Measurements from ENCODE around the gene MAP3K3. TPM values are rescaled to one million over a fixed set of nuclear protein-coding genes. Genes with fewer than 3 reads are reported as not detected.

MAP3K3 gene
- 74.8 and 108 TPM in 2 replicates for total RNA-seq

DNA sequence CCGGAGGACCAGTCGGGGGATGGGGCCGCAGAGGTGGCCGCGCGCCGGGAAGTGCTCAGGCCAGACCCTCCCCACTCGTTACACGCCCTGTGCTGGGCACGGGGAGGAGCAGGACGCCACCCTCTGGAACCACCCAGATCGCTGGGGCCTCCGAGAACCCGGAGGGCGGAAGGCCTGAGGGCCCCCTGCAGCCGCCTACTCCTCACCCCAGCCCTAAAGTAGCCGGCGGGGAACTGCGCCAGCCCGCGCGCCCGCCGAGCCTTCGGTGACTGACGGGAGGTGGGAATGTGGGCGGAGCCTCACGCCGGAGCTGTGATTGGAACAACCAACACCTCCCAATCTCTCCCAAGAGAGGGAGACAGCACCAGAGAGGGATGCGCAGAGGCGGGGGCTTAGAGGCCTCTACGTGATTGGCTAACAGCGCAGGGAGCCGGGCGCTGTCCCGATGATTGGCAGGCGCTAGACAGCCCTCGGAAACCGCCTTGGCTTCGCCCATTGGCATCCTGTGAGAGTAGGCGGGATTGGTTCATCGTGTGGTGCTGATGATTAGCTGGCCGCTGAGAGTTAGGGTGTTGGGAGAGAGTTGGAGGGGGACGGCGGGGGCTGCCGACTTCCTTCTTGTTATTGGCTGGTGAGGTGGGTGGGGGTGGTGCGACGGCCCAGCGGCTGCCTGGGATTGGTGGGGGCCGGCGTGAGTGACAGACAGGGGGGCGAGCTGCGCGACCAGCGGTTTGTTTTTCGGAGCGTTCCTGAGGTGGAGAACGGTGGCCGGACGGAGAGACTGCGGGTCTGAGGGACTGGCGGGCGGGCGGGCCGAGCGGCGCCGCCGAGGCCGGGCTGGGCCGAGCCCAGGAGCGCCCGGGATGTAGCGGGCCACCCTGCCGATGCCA, at the start of gene MAP3K3:
Gene MAP3K3 (plus strand): TSS at position 734 of the 890 bp plus-strand sequence. CDS start 343 bp downstream, outside the sequence.
- peak; percentile 100 for DNase-seq (ENCODE audit: low read depth in 2 of 2)

DNA sequence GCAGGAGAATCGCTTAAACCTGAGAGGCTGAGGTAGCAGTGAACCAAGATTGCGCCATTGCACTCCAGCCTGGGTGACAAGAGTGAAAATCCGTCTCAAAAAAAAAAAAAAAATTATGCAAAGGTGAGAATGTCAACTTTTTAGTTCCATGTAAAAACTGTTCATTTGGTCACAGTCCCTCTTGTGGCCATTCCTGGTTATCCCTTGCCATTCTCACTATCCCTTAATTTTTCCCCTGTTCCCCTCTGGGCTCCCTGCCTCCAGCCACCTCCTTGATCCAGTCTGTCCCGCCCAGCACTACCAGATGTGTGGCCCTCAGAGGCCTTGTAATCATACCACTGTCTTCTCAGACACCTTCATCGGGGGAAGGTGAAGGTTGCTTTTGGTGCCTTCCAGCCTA, 48.6 kb upstream of the MAP3K3 start:
- peak in 1 of 2 donors; percentile 43 for DNase-seq (ENCODE audit: low read depth in 2 of 2)

DNA sequence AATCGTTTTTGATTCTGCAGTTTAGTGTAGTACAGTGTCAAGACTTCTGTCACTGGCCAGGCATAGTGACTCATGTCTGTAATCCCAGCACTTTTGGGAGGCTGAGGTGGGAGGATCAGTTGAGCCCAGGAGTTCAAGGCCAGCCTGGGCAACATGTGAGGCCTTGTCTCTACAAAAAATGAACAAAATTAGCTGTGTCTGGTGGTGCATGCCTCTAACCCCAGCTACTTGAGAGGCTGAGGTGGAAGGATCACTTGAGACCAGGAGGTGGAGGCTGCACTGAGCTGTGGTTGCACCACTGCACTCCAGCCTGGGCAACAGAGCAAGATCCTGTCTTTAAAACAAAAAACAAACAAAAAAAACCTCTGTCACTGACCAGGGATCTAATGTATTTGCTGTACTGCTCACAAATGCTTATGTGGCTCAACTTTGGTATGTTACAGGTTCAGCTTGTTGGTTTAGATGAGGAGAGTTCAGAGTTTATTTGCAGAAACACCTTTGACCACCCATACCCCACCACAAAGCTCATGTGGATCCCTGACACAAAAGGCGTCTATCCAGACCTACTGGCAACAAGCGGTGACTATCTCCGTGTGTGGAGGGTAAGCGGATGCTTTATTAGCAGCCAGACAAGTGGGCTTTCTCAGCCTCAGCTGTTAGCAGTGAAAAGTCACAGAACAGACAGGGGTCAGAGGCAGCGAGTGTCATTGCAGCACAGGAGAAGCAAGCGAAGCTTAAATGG, 44.0 kb upstream of the MAP3K3 start:
- no peak for DNase-seq (ENCODE audit: low read depth in 2 of 2)

DNA sequence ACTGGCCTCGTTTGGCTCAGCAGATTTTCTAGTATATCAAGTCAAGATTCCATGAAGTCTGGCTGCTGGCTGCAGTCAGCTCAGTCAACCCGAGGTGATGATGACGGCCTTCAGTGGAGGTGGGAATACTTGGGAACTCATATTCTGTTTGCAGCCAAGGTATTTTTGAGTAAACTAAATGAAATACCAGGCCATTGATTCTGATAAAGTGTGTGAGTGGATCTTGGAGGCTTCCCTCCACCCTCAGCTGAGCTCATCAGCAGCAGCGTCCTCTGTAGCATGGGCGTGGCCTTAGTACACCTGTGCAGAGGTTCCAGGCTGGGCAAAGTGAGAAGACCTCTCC, 43.5 kb upstream of the MAP3K3 start:
- no peak for DNase-seq (ENCODE audit: low read depth in 2 of 2)

DNA sequence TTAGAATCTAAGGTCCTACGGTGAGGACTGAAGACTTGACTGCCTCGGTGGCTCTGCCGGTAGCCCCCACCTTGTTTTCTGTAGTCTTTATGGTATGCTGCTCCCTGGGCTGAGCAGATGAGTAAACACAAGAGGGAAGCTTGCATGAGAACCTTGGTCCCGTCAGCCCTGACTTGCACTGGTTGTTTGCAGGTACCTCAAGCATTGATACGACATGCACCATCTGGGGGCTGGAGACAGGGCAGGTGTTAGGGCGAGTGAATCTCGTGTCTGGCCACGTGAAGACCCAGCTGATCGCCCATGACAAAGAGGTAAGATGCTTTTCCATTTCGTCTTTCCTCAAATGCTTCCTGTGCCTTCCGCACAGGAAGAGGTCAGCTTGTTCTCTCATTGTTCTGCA, 42.6 kb upstream of the MAP3K3 start:
- peak; percentile 89 to 98 for DNase-seq (ENCODE audit: low read depth in 2 of 2)

DNA sequence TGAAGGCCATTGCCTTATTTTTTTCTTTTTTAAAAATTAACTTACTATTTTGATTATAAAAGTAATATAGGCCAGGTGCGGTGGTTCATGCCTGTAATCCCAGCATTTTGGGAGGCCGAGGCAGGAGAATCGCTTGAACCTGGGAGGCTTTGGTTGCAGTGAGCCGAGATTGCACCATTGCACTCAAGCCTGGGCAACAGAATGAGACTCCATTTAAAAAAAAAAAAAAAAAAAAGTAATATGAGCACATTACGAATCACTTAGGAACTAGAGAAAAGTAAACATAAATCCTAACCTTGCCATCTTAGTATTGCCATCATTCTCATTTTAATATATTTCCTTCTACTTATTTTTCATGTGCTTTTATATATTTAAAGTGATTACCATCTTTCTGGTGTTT, 34.4 kb upstream of the MAP3K3 start:
- no peak for DNase-seq (ENCODE audit: low read depth in 2 of 2)

DNA sequence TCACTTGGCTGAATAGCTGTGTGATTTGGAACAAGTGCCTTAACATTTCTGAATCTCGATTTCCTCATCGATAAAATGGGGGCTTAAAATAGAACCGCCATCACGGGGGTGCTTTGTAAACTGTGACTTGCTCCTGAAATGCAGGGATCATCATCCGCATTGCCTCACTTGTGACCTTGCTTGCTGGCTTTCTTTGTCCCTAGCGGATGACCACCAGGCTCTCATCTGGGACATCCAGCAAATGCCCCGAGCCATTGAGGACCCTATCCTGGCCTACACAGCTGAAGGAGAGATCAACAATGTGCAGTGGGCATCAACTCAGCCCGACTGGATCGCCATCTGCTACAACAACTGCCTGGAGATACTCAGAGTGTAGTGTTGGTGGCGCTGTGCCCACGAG, 33.4 kb upstream of the MAP3K3 start:
- DNase-seq (ENCODE audit: low read depth in 2 of 2): no peak

DNA sequence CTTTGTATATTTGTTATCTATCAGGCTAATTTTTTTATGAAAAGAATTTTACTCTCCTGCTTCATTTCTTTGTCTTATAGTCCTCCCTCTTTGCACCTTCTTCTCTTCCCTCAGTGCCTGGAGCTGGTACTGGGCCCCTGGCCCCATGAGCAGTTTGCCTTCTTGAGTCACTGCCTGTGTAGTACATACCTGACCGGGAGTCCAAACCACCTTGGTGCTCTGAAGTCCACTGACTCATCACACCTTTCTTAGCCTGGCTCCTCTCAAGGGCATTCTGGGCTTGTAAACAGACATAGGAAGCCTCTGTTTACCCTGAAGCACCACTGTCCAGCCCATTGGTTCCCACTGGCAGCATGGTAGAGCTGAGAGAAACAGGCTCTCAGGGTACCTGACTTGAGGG, 32.6 kb upstream of the MAP3K3 start:
- DNase-seq (ENCODE audit: low read depth in 2 of 2): no peak

DNA sequence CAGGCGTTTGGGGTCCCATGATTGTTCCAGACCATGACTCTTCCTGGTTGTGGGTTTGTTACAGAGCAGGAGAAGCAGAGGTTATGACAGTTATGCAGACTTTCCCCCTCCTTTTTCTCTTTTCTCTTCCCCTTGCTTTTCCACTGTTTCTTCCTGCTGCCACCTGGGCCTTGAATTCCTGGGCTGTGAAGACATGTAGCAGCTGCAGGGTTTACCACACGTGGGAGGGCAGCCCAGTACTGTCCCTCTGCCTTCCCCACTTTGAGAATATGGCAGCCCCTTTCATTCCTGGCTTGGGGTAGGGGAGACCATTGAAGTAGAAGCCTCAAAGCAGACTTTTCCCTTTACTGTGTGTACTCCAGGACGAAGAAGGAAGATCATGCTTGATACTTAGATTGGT, 29.4 kb upstream of the MAP3K3 start:
- no peak for DNase-seq (ENCODE audit: low read depth in 2 of 2)

DNA sequence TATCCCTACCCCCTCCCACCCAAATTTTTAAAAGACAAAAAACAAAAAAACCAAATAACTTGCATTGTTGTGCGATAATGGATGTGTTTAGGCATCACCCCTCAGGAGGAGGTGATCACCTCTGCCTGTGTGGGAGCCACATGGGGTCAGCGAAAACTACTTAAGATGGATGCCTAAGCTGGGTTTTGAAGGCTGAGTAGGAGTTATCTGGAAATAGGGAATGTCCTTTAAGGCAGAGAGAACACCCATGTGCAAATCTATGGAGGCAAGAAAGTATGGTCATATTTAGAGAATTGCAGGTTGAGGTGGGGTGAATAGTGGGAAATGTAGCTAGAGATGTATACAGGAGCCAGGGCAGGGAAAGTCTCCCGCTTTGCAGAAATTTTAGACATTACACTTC, 27.1 kb upstream of the MAP3K3 start:
- DNase-seq (ENCODE audit: low read depth in 2 of 2): no peak

DNA sequence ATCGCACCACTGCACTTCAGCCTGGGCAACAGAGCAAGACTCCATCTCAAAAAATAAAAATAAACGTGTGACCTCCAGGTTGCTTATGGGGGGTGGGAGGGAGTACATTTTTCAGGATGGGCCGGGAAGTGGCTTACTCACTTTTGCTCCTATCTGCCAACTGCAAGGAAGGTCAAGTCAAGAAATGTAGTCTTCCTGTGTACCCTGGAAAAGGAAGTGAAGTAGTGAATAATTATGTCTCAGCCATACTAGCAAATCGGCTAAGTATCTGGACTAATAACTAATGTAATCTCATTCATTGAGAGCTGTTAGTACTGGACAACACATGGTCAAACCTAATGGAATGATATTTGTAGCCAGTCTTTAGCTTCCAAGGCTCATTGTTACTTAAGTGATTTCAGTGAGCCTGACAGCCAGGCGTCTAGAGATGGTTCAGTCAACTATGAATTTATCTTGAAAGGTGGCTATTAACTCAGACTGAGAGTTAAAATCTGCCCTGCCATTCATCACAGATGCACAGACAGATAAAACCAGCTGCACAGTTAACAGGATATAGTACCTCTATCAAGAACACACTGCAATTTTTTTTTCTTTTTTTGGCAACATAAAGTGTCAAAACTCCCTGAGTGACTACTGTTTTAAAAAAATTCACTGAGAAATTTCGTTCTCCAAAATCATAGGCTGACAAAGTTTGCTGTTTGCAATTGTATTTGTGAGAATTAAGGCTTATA, 25.2 kb upstream of the MAP3K3 start:
- DNase-seq (ENCODE audit: low read depth in 2 of 2): peak in 1 of 2 donors; percentile 64

DNA sequence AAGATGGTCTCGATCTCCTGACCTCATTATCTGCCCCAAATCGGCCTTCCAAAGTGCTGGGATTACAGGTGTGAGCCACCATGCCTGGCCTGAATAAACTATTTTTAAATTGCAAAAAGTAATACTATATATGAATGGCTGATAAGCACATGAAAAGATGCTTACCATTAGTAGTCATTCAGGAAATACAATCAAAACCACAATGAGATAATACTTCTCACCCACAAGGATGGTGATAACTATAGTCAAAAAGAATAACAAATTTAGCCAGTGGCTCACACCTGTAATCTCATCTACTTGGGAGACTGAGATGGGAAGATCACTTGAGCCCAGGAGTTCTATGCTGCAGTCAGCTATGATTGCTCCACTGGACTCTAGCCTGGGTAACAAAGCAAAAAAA, 23.9 kb upstream of the MAP3K3 start:
- DNase-seq (ENCODE audit: low read depth in 2 of 2): no peak

DNA sequence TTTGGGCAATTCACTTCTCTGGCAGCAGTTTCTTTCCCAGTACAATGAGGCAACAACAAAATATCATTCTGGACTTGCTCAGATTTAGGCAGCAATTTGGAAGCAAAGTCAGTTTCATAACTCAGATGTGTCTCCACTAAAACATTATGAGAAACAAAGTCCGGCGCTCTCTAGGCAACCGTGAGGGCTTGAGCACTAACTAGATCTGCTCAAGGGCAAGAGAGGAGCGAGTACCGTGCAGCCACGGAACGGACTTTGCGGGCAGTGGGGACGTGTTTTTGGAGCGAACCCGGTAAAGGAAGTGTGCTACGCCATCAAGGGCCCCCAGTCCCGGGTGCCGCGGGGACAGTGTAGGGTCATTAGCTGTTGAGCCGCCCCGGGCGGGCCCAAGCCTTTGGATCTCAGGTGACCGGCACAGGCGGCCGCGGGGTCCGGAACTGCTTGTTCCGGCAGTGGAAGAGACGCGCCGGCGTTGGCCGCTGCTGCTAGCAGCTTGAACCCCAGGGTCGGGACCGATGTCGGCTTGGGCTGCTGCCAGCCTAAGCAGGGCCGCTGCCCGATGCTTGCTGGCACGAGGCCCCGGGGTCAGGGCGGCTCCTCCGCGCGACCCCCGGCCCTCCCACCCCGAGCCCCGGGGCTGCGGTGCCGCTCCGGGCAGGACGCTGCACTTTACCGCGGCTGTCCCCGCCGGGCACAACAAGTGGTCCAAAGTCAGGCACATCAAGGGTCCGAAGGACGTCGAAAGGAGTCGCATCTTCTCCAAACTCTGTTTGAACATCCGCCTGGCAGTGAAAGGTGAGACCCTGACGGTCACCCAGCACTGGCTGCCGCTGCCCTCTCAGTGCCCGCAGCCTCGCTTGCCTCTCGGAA, 21.4 kb upstream of the MAP3K3 start, which contains the start of gene TACO1:
Gene TACO1 (plus strand): TSS at position 327 of the 870 bp plus-strand sequence. CDS start 189 bp downstream, at position 516.
- peak; percentile 83 to 91 for DNase-seq (ENCODE audit: low read depth in 2 of 2)

DNA sequence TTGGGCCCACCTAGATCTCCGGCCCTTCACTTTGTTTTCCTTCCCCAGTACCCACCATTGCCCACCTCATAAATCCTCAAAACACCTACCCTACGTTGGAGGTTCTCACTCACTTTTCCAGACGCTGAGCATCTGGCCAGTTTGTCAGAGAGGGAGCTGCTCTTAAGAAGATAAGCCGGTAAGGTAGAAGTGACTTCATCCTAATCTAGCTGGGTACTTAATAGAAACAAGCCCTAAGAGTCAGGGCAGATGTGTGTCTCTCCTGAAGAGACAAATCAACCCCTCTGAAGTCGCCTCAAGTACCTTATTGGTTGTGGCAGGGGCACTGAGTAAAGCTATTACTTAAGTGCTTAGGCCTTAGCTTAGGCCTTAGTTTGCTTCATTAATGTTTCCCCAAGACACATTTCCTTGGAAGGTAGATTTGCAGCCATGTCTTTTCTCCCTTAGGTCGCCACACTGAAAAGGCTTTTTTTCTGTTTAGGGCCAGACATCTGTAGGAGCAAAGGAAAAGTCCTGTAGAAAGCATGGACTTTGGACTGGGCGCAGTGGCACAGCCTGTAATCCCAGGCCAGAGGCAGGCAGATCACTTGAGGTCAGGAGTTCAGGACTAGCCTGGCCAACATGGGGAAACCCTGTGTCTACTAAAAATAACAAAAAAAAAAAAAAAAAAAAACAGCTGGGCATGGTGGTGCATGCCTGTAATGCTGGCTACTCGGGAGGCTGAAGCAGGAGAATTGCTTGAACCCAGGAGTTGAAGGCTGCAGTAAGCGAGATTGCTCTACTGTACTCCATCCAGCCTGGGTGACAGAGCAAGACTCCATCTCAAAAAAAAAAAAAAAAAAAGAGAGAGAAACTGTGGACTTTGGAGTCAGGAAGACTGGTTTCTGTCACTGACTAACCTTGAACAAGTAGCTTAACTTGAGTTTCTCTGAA, 20.5 kb upstream of the MAP3K3 start:
- peak in 1 of 2 donors; percentile 19 for DNase-seq (ENCODE audit: low read depth in 2 of 2)

DNA sequence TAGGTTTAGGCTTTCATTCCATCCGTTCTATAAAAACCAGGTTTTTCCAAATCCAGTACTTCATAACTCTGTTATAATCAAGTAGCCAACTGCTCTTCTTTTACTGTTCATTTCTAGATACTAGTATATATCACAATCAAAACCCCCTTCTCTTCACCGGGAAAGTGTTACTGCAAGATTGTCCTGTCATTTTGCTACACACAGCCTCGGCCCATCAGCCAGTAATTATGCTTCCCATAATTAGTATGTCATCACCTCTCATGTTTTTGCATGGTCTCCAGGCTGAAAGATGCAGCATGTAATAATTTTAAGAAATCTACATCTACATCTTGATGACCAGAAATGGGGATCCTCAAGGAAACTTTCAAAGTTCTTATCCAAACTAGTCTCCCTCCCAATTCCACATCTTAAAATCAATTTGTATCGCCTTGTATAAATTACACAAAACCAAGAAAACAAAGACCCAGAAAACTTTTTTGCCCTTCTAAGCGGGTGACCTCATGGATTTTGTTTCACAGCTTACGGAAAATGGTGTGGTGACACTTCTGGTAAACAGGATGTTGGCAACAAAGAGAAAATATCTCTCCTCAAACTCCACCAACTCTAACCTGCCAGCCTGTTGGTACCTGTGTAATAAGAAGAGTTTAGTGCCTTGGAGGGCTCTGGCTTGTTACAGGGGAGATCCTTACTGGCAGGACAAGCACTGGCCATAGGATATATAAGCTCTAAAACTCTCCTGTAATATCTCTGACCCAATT, 12.2 kb upstream of the MAP3K3 start:
- DNase-seq (ENCODE audit: low read depth in 2 of 2): no peak

DNA sequence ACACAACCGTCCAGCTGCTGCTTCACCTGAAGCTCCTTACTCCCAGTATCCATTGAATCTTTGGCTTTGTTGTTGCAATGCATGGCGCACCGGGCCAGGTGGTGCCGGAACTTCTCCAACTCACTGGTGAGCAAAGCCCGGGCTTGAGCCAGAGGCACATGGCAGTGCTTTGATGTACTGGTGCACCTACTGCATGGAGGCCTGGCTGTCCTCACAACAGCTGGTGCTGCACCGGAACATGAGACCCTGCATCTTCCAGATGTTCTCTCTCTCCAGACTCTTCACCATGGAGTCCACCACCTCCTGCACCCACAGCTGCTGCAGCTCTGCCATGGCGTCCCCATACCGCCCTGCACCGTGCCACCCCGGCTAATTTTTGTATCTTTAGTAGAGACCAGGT, 11.4 kb upstream of the MAP3K3 start:
- DNase-seq (ENCODE audit: low read depth in 2 of 2): no peak

DNA sequence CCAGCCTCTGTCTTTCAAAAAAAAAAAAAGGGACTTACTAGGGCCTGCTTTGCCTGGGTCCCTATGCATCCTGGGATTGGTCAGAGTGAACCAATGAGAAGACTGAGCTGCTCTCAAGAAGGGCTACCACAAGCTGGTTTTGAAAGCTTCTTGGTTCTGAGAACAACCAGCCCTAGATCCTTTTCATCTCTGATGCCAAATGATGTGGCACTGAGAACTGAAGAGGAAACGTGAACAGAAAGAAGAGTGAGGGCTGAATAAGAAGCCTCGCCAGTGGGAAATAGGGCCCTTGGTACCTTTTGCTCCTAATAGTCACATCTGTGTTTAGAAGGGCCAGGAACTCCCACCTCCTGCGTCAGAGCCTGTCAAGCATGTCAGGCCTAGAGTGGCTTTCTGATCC, 10.9 kb upstream of the MAP3K3 start:
- DNase-seq (ENCODE audit: low read depth in 2 of 2): no peak

DNA sequence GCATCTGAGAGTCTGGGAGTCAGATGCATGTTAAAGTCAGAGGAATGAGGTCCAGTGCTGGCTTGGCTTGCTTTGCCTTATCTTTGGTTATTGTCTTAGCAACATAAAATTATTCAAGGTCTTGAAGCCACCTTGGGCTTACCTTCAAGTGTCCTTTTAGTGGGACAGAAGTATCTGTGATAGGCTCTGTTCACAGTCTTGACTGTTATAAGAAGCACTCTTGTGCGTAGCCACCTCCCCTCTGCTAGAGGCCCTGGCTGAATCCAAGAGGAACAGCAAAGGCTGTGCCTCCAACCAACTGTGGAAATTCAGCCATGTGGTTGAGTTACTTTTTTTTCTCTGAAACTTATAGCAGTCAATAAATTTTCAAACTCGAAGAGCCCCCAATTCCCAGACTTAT, 8.6 kb upstream of the MAP3K3 start:
- DNase-seq (ENCODE audit: low read depth in 2 of 2): no peak

DNA sequence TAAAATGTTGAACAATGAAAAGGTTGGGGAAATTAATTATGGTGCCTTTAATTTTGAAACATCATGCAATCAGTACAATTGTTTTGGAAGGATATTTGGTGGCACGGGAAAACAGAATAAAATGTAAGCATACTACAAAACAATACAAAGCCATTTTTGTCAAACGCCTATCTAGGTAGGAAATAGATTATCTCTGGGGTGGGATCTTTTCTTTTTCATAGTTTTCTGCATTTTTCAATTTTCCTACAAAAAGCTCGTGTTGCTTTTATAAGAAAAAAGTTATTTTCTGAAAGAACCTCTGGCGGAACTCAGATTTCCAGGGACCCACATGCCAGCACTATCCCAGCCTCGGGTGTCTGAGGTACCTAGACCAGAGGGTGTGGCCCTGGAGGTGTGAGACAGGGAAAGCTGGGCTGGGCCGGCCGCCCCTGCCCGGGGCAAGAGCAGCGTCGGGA, 961 bp upstream of the MAP3K3 start:
- DNase-seq (ENCODE audit: low read depth in 2 of 2): no peak
